Measurements from ENCODE around the gene MAML3. TPM values are rescaled to one million over a fixed set of nuclear protein-coding genes. Genes with fewer than 3 reads are reported as not detected.

The MAML3 gene
- total and polyA plus RNA-seq, 9 donors = 11.1 to 23.8 (median 14.9) TPM

- 88 to 96% (median 95%) methylated on average over 3 of the region's 3 CpGs for WGBS, 3 donors
- TF ChIP-seq, protein P1, sequence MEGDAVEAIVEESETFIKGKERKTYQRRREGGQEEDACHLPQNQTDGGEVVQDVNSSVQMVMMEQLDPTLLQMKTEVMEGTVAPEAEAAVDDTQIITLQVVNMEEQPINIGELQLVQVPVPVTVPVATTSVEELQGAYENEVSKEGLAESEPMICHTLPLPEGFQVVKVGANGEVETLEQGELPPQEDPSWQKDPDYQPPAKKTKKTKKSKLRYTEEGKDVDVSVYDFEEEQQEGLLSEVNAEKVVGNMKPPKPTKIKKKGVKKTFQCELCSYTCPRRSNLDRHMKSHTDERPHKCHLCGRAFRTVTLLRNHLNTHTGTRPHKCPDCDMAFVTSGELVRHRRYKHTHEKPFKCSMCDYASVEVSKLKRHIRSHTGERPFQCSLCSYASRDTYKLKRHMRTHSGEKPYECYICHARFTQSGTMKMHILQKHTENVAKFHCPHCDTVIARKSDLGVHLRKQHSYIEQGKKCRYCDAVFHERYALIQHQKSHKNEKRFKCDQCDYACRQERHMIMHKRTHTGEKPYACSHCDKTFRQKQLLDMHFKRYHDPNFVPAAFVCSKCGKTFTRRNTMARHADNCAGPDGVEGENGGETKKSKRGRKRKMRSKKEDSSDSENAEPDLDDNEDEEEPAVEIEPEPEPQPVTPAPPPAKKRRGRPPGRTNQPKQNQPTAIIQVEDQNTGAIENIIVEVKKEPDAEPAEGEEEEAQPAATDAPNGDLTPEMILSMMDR (IDR thresholded peaks at IDR 0.05) = no peak
- TF ChIP-seq POLR2A (IDR thresholded peaks at IDR 0.05) (no peak), EP300 (IDR thresholded peaks at IDR 0.05) (no peak)
- Histone ChIP-seq H3K27me3 (no peaks in the 10 kb centered on the region), H3K9me3 (no peaks in the 10 kb centered on the region), H3K27ac (no peak overlapping the region), H3K4me1 (ENCODE audit: insufficient read depth) (peaks cover 13% of the 10 kb centered on the region), H3K36me3 (no peaks in the 10 kb centered on the region), H3K4me3 (no peak overlapping the region)
- intact Hi-C loops (cut with DNase I) = loop anchor here in 1 of 4 donors (10.0 kb wide), 1 partner anchor 83 kb away; no protein-coding TSS in a partner anchor
- DNase-seq = no peak
Observed at GRCh38 chr4:140061659-140062289, 92.2 kb downstream of the MAML3 start.

- Histone ChIP-seq H3K4me1 (ENCODE audit: insufficient read depth) (peaks cover 10% of the 10 kb centered on the region), H3K27ac (no peak overlapping the region), H3K27me3 (no peaks in the 10 kb centered on the region), H3K4me3 (no peak overlapping the region), H3K9me3 (no peaks in the 10 kb centered on the region), H3K36me3 (no peaks in the 10 kb centered on the region)
- TF ChIP-seq POLR2A (IDR thresholded peaks at IDR 0.05) (no peak), EP300 (IDR thresholded peaks at IDR 0.05) (no peak)
- TF ChIP-seq, protein P1 (IDR thresholded peaks at IDR 0.05) = no peak
- DNase-seq = no peak
- WGBS, 3 donors = 69 to 81% (median 72%) methylated on average over 4 of the region's 4 CpGs
- intact Hi-C loops (cut with DNase I) = loop anchor here in 1 of 4 donors (10.0 kb wide), 1 partner anchor 84 kb away; no protein-coding TSS in a partner anchor
Observed at GRCh38 chr4:140061194-140061593, 92.8 kb downstream of the MAML3 start.

- 32 to 42% (median 32%) methylated on average over 1 of the region's 1 CpG for WGBS, 3 donors
- DNase-seq = no peak
- intact Hi-C loops (cut with DNase I) = loop anchor here in 1 of 4 donors (5.0 kb wide), 1 partner anchor 193 kb away; no protein-coding TSS in a partner anchor
- Histone ChIP-seq H3K27ac (no peak overlapping the region), H3K27me3 (no peaks in the 10 kb centered on the region), H3K9me3 (no peaks in the 10 kb centered on the region), H3K36me3 (no peaks in the 10 kb centered on the region), H3K4me3 (no peak overlapping the region), H3K4me1 (ENCODE audit: insufficient read depth) (no peaks in the 10 kb centered on the region)
- TF ChIP-seq, protein P1 (IDR thresholded peaks at IDR 0.05) = no peak
- TF ChIP-seq POLR2A (IDR thresholded peaks at IDR 0.05) (no peak), EP300 (IDR thresholded peaks at IDR 0.05) (no peak)
Observed at GRCh38 chr4:140059159-140059558, 94.8 kb downstream of the MAML3 start.

GRCh38 chr4:140057701-140058100, 96.3 kb downstream of the MAML3 start:
- 85 to 99% (median 95%) methylated on average over 2 of the region's 2 CpGs for WGBS, 3 donors

More at GRCh38 chr4:140057701-140058100, 96.3 kb downstream of the MAML3 start:
- Histone ChIP-seq H3K9me3 (no peaks in the 10 kb centered on the region), H3K4me3 (no peak overlapping the region), H3K27me3 (no peaks in the 10 kb centered on the region), H3K4me1 (ENCODE audit: insufficient read depth) (no peaks in the 10 kb centered on the region), H3K27ac (no peak overlapping the region), H3K36me3 (no peaks in the 10 kb centered on the region)
- no peak for DNase-seq
- TF ChIP-seq POLR2A (IDR thresholded peaks at IDR 0.05) (no peak), EP300 (IDR thresholded peaks at IDR 0.05) (no peak)
- TF ChIP-seq, protein P1 (IDR thresholded peaks at IDR 0.05) = no peak
- intact Hi-C loops (cut with DNase I) = loop anchor here in 1 of 4 donors (5.0 kb wide), 1 partner anchor 195 kb away; no protein-coding TSS in a partner anchor
